HG03469 (cell line): ENCODE measurements around the gene OR2T6.
A peak's percentile ranks its signal among the peaks of the same experiment; 100 is the strongest.
"Not testable (repeated sequence)": the region's sequence is repeated elsewhere in the genome, so short reads cannot be mapped to it uniquely, and the experiment has no call there.

ENCODE experiments used
- ATAC-seq: cut with Tn5 transposase; IDR thresholded peaks from one replicate; pipeline ENCODE4 v1.9.1; 2021; ENCODE audit warnings: mild to moderate bottlenecking, moderate library complexity, moderate number of reproducible peaks; ENCODE audit not compliant: unreplicated experiment

Gene OR2T6

DNA sequence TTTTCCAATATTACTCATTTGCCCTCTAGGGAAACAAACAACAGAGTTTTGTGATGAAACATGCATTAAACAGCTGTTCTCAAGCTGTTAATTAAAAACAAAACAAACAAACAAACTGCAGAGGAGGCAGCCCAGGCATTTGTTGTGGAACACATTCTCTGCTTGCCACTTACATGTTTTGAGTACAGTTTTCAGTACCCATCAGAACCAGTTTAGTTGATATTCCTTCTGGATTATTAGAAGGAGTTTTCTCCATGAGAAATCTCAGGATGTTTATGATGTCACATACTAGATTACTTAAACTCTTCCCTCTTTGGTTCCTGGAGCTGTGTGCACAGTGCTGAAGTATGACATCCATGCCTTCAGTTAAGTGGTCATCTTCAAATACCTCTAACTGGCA is at the start of gene OR2T6:
TSS of gene OR2T6 (plus strand) at position 301 of the 400 bp plus-strand sequence. CDS start 11,863 bp downstream, outside the sequence.
- ATAC-seq, result no peak

GRCh38 chr1:248343451-248343850 is 32.1 kb upstream of the OR2T6 start:
- no peak for ATAC-seq

DNA sequence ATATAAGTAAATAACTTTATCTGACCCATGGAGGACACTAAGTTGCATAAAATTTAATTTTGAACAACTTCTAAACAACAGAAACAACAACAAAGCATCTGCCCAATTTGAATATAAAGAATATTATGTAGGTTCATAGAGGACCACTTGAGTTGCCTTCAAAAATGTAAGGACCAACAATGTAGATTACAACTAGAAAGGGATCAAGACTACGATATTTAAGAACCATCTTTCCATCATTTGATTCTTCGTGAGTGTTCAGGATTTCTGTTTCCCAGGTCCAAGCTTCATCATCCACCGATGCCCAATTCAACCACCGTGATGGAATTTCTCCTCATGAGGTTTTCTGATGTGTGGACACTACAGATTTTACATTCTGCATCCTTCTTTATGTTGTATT is 27.1 kb upstream of the OR2T6 start, which contains the start of gene OR14C36:
TSS of gene OR14C36 (plus strand) at position 301 of the 400 bp plus-strand sequence. CDS start at position 301, 0 bp downstream.
- no peak for ATAC-seq

- no peak for ATAC-seq
Observed at GRCh38 chr1:248359415-248359814, 16.1 kb upstream of the OR2T6 start.

DNA sequence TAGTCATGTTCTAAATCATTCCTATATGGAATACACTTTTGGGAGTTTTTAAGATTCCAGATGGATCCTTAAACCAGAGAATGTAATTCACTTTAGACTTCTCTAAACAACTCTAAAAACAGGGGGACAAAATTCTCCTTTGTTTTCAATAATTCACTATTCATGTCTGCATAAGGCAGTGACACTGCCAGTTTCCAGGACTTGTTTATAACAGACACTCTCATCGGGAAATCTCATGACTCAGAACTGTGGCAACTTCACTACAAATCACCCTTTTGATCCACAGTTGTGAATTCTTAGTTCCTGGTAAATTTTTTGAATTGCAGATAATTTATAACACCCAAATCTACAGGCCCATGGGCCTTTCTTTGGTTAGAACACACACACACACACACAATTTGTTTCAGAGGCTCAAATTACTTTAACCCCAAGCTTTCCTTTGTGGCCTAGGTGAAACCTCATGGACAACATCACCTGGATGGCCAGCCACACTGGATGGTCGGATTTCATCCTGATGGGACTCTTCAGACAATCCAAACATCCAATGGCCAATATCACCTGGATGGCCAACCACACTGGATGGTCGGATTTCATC is 14.3 kb upstream of the OR2T6 start, which contains the start of gene OR2T4:
TSS of gene OR2T4 (plus strand) at position 545 of the 595 bp plus-strand sequence. CDS start at position 545, 0 bp downstream.
- ATAC-seq, result no peak

DNA sequence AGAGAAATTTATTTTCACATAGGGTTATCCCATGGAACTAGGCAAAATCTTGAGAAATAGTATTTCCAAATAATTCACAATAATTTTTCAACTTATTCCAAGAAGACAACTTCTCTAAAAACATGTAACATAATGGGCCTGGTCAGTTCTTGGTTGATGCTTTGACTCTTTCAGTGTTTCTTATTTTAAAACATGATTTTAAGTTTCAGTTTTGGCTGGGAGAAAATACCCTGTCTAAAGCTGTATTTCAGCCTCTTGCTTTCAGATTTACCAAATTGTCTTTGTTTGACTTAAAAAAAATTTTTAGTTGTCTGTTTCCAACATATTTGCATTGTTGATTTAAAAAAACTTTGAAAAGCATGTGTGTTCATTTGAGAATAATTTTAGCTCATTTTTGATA is 8.9 kb upstream of the OR2T6 start:
- no peak for ATAC-seq

DNA sequence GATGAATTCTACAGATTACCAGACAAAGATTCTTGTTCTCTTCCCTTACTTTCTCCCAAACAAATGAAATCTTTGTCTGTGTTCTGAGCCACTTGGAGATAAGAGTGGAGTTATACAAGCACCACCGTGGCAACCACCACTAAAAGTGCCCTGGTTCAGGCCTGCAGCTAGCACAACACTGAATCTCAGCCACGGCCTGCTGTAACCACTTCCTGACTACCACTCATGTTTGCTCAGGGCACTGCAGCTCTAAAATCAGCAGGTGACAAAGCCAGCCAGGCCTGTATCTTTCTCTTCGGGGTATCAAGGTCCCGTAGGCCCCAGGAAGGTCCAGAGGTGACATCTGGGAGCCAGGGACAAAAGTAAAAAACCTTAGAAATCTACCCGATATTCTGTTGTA is 3.2 kb upstream of the OR2T6 start:
- no peak for ATAC-seq

DNA sequence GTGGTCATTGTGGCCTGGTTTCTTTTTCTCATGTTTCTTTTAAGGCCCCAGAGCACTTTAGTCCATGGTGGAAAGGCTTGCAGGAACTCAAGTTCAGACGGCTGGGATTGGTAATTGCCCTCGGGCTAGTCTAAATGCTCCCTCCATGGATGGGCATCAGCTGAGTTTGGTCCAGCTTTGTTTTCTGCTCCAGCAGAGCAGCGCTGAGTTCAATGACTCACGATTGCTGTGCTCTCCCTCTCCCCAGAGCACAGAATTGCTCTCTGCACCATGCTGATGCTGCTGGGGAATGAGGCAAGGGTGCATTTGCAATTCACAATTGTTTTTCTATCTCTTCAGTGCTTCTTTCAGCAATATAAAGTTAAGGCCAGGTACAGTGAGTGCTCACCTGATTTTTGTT is 1.8 kb upstream of the OR2T6 start:
- ATAC-seq, result no peak

DNA sequence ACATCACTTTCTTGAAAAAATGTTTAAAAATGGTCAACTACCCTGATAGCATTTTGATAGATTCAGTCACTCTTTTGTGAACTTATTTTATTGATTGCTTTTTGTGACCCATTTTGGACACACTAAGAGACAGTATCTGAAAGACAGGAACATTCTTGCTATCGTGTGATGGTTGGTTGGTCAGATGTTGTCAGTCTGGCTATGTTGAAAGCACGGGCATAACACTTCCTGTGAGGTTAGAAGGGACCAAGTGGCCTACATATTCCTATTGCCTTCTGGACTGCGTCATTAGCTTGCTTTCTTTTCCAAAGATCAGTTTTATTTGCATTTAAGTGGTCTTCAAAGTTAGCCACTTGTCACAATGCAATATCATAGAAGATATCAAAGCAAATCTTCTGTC is 1.4 kb downstream of the OR2T6 start:
- no peak for ATAC-seq

GRCh38 chr1:248380854-248381253 is 5.3 kb downstream of the OR2T6 start:
- no peak for ATAC-seq

- ATAC-seq, result no peak
Observed at GRCh38 chr1:248388426-248388825, 12.9 kb downstream of the OR2T6 start.

- no peak for ATAC-seq
Observed at GRCh38 chr1:248393050-248393449, 17.5 kb downstream of the OR2T6 start.

DNA sequence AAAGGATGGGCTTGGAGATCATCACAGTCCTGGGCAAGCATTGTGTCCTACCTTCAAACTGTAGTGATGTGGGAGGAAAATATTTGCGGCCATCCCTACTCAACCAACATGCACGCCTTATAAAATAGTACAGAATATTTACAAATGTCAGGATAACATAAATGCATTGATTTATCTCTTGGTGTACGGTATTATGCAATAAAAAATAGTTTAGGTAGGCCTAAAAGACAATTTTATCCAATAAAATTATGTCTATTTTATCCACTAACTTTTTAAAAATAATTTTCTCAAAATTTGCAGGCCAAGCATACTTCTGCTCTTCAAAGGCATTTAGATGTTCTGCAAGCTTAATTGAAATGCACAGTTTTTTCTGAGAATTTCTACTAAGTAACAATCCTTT is 27.2 kb downstream of the OR2T6 start, which contains the start of gene OR2T1:
TSS of gene OR2T1 (plus strand) at position 301 of the 400 bp plus-strand sequence. CDS start 3,100 bp downstream, outside the sequence.
- no peak for ATAC-seq

DNA sequence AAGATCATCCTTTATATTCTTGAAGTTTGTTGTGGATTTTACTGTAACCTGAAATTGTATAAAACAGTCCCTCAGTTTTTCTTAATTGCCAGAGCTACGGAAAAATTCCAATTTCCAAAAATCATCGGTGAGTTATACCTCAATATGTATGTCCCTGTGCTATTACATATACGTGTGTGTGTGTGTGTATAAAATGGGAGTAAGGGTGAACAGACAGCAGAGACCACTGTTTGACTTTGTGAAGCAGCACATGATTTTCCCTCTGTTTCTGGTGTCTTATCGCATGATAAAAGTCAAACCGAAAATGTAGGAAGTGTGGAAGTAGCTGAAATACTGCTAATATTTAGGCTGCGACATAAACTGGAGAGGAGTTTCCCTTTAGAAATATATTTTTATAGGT is 28.5 kb downstream of the OR2T6 start:
- no peak for ATAC-seq

- ATAC-seq, result no peak
Observed at GRCh38 chr1:248406721-248407692, 31.5 kb downstream of the OR2T6 start.

GRCh38 chr1:248416226-248416625 is 40.7 kb downstream of the OR2T6 start:
- ATAC-seq, result no peak

DNA sequence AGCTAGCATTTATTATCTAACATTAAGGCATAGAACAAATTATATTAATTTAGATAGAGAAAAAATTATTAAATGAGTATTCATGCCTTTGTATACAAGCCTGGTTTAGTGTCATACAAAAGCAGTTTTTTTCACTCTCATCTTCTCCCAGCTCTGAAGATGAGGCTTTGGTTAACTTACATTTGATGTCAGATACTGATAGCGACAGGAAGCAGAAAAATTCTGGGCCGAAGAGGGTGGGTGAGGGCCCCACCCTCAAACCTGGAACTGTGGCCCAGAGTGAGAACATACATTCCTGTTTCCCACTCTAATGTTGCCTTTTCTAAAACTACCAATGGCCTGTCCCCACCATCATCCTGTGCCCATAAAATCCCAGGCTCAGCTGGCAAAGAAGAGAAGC is 42.3 kb downstream of the OR2T6 start:
- no peak for ATAC-seq

- ATAC-seq, result no peak
Observed at GRCh38 chr1:248421384-248421783, 45.8 kb downstream of the OR2T6 start.

GRCh38 chr1:248427526-248428191 is 52.1 kb downstream of the OR2T6 start:
- ATAC-seq, result peak; percentile 27

DNA sequence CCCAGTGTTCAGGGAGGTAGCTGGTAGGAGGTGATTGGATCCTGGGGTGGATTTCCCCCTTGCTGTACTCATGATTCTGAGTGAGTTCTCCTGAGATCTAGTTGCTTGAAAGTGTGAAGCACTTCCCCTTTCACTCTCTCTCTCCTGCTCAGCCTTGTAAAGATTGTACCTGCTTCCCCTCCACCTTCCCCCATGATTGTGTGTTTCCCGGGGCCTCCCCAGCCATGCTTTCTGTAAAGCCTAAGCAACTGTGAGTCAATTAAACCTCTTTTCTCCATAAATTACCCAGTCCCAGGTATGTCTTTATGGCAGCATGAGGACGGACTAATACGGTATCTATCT is 52.6 kb downstream of the OR2T6 start:
- peak; percentile 89 for ATAC-seq

DNA sequence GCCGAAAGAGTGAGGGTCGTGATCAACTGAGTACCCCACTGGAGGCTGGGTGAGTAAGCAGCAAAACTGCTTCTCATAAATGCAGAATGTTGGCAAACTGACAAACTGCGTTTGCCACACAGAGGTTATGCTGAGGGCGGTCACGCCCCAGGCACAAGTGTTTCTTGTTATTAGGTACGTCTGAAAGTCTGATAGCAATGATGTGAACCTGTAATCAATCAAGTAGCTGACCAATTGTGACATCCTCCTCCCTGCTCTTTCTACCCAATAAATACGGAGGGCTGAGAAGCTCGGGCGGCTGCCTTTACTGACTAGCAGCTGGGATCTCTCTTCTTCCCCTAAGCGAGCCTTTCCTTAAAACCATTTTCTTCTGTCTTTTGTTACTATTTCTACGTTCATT is 56.1 kb downstream of the OR2T6 start:
- not testable (repeated sequence) for ATAC-seq
